Choroid plexus epithelial cell (primary cell): Measurements from ENCODE around the gene PRTFDC1.
"Not testable (repeated sequence)": the region's sequence is repeated elsewhere in the genome, so short reads cannot be mapped to it uniquely, and the experiment has no call there.

ENCODE experiments used
- DNase-seq: peaks from one replicate; pipeline ENCODE4 v3.0.0-alpha.2; 2010; ENCODE audit warnings: low read depth
- H3K4me3 ChIP-seq: 2 replicates; pipeline ENCODE4 v1.5.1; 2011; ENCODE audit warnings: low read depth, mild to moderate bottlenecking, control low read depth, low read length, moderate library complexity
- TF ChIP-seq, protein P1 (sequence below): conservative IDR thresholded peaks from 2 replicates; pipeline ENCODE4 v1.5.1; 2011; ENCODE audit warnings: low read depth, mild to moderate bottlenecking, control low read depth, inconsistent platforms, low read length, moderate library complexity

Gene PRTFDC1

DNA sequence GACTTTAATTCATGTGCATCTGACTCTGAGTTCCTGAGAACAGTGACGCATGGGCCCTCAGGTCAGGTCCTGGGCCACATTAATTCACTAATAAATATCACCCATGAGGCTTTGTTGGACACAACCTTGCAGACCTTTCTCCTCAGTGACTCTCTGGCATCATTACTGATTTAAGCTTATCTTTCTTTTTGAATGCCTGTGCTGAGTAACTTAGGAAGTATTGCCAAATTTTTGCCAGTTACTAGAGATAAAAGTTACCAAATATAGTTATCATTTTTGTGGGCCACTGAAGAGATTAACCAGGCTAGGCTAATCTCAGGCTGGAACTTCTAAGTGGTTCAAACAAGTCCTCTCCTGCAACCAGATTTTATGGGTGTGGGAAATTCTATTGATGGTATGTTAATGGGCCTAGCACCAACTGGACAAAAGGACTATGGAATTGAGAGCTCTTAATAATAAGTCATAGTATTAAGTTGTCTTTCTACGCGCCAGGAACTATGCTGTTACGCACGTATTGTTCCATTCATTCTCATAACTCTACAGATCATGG lies 28.8 kb upstream of the PRTFDC1 start:
- no peak for DNase-seq
- TF ChIP-seq, protein P1, sequence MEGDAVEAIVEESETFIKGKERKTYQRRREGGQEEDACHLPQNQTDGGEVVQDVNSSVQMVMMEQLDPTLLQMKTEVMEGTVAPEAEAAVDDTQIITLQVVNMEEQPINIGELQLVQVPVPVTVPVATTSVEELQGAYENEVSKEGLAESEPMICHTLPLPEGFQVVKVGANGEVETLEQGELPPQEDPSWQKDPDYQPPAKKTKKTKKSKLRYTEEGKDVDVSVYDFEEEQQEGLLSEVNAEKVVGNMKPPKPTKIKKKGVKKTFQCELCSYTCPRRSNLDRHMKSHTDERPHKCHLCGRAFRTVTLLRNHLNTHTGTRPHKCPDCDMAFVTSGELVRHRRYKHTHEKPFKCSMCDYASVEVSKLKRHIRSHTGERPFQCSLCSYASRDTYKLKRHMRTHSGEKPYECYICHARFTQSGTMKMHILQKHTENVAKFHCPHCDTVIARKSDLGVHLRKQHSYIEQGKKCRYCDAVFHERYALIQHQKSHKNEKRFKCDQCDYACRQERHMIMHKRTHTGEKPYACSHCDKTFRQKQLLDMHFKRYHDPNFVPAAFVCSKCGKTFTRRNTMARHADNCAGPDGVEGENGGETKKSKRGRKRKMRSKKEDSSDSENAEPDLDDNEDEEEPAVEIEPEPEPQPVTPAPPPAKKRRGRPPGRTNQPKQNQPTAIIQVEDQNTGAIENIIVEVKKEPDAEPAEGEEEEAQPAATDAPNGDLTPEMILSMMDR: no peak
- no peak overlapping the region for H3K4me3 ChIP-seq

DNA sequence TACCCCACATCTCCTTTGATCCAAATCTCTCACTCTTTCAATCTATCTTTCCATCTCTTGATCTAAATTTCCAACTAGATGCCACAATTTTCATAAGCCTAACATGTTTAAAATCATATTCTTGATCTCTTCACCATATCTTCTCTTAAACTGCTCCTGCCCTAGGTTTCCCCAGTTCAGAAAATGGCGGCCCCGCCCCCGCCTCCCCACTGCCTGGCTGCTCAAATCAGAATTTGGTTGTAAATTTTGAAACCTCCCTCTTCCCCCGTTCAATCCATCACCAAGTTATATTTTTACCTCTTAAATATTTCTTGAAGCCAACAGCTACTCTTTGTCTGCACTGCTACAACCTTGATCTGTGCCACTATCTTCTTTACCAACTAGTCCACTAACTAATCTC lies 27.3 kb upstream of the PRTFDC1 start:
- no peak overlapping the region for H3K4me3 ChIP-seq
- TF ChIP-seq, protein P1: no peak
- DNase-seq: no peak

DNA sequence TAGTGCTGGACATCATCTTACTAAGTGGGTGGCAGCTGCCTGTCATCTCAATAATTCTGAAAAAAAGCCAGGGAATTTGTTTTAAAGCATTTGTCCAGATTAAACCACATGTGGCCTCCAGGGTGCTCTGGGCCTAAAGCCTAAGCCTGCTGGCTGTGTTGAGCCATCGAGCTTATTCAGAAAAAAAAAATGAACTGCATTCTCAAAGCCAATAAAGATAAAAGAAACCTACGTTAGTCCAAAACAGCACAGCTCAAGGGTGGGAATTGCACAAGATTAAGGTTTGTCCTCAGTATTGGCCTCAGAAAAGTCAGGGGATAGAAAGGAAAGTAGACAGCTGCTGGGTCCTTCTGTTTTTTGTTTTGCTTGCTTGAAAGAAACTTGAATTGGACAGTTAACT lies 22.6 kb upstream of the PRTFDC1 start:
- TF ChIP-seq, protein P1: peak; percentile 52
- no peak overlapping the region for H3K4me3 ChIP-seq
- peak; percentile 92 for DNase-seq

DNA sequence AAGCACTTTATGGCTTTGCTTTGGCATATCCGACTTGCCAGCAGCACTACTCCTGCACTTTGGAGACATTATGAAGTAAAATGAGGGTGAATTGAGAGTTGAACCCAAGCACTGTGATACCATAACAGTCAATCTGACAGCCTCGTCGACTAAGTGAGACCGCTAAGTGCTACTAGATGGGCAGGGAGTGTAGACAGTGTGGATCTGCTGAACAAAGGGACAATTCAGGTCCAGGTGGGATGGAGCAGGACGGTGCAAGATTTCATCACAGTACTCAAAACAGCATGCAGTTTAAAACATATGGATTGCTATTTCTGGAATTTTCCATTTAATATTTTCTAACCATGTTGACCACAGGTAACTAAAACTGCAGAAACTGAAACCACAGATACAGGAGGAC lies 20.8 kb upstream of the PRTFDC1 start:
- DNase-seq: no peak
- H3K4me3 ChIP-seq: no peak overlapping the region
- TF ChIP-seq, protein P1: no peak

DNA sequence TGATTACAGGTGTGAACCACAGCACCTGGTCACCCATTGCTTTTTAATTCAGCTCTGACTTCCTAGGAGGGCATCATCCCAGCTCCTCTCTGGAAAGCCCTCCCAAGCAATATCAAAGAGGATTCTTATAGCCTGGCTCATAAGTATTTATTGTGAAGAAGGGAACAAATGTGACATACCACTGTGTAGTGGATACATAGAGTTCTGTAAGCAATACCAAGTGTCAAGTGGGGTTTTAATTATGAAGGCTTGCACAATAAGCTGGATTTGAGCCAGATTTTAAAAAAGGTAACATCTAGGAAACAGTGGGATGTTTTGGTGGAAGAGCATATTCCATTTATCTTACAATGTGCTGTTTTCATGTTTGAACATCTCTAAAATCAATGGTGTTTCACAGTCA lies 19.0 kb upstream of the PRTFDC1 start:
- DNase-seq: no peak
- TF ChIP-seq, protein P1: no peak

DNA sequence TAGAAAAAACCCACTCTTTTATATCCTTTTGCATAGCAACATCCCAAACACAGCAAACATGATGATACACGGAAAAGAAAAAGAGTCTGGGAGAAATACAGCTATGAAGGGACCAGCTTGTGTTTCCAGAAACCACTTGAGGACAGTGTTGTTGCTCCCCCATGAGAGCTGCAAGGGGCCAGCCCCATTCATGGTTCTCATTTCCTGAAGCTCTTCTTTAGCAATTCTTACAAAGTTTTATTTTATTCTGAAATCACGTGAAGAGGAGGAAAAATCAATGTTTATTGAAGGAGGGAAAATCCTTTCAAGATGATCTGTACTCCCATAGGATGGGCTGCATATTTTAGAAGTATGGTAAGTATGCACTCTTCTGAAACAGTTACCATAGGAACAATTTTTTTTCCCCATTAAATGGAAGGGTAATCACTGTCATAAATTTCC lies 17.5 kb upstream of the PRTFDC1 start:
- no peak overlapping the region for H3K4me3 ChIP-seq
- TF ChIP-seq, protein P1: no peak
- DNase-seq: no peak

More for the DNA sequence above, 19.0 kb upstream of the PRTFDC1 start:
- no peak overlapping the region for H3K4me3 ChIP-seq

DNA sequence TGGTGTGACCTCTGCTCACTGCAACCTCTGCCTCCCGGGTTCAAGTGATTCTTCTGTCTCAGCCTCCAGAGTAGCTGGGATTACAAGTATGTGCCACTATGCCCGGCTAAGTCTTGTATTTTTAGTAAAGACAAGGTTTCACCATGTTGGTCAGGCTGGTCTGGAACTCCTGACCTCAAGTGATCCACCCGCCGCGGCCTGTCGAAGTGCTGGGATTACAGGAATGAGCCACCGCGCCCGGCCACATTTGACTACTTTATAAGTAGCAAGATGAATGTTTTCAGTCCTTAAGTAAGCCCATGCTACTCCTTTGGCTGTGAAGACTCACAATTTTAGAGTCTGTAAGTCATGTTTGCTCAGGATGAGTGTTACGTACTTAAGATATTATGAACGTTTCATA lies 16.5 kb upstream of the PRTFDC1 start:
- DNase-seq, H3K4me3 ChIP-seq: not testable (repeated sequence)
